Endothelial cell of umbilical vein (primary cell): ENCODE measurements around the gene PRPH.

Source experiments
- JUN ChIP-seq: IDR thresholded peaks from 2 replicates; pipeline ENCODE4 v1.6.1; 2011; ENCODE audit warnings: borderline replicate concordance, low read depth; ENCODE audit not compliant: insufficient read length, insufficient read depth
- POLR2A ChIP-seq: IDR thresholded peaks from 2 replicates; pipeline ENCODE4 v1.6.1; 2012; ENCODE audit warnings: low read depth, mild to moderate bottlenecking, control low read depth, low read length
- TF ChIP-seq, protein P1 (sequence below), 2 donors: IDR thresholded peaks; 1 replicate in 1 of 2; 2 replicates in 1 of 2; pipeline ENCODE4 v1.5.1; 2011; ENCODE audit warnings: low read length in 2 of 2, mild to moderate bottlenecking in 2 of 2, moderate library complexity in 2 of 2, control low read depth in 1 of 2, inconsistent platforms in 1 of 2, low read depth in 1 of 2; ENCODE audit not compliant: insufficient read depth in 1 of 2; ENCODE audit errors: extremely low read depth in 1 of 2

DNA sequence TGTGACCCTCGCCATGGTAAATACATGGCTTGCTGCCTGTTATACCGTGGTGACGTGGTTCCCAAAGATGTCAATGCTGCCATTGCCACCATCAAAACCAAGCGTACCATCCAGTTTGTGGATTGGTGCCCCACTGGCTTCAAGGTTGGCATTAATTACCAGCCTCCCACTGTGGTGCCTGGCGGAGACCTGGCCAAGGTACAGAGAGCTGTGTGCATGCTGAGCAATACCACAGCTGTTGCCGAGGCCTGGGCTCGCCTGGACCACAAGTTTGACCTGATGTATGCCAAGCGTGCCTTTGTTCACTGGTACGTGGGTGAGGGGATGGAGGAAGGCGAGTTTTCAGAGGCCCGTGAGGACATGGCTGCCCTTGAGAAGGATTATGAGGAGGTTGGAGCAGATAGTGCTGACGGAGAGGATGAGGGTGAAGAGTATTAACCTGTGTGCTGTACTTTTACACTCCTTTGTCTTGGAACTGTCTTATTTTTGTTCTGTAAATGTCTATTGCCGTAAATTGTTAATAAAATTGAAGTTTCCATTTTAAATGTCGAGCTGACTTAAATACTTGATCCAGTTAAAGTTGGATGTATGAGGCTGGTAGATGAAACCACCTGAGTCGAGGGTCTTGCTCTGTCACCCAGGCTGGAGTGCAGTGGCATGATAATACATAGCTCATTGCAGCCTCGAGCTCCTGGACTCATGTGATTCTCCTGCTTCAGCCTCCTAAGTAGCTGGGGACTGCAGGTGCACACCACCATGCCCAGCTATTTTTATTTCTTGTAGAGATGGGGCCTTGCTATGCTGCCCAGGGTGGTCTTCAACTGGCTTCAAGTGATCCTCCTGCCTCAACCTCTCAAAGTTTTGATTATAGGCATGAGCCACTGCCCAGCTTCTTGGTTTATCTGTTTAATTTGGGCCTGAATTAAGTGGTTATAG, 21.9 kb upstream of the PRPH start:
- no peak for TF ChIP-seq POLR2A
- TF ChIP-seq, protein P1, sequence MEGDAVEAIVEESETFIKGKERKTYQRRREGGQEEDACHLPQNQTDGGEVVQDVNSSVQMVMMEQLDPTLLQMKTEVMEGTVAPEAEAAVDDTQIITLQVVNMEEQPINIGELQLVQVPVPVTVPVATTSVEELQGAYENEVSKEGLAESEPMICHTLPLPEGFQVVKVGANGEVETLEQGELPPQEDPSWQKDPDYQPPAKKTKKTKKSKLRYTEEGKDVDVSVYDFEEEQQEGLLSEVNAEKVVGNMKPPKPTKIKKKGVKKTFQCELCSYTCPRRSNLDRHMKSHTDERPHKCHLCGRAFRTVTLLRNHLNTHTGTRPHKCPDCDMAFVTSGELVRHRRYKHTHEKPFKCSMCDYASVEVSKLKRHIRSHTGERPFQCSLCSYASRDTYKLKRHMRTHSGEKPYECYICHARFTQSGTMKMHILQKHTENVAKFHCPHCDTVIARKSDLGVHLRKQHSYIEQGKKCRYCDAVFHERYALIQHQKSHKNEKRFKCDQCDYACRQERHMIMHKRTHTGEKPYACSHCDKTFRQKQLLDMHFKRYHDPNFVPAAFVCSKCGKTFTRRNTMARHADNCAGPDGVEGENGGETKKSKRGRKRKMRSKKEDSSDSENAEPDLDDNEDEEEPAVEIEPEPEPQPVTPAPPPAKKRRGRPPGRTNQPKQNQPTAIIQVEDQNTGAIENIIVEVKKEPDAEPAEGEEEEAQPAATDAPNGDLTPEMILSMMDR (IDR thresholded peaks at IDR 0.05; ENCODE audit: extremely low read depth in 1 of 2, insufficient read depth in 1 of 2, low read depth in 1 of 2, low read length in 2 of 2) = no peak
- TF ChIP-seq JUN = no peak
